Activated CD4-positive, alpha-beta T cell treated with anti-CD3 and anti-CD28 coated beads for 48 hours (primary cell): Measurements from ENCODE around the gene EIF4G2.

Source experiments
- DNase-seq: peaks from one replicate; pipeline ENCODE4 v3.0.0-alpha.2; 2020

The EIF4G2 gene

GRCh38 chr11:10770626-10771254 lies 38.0 kb downstream of the EIF4G2 start:
- peak; percentile 34 for DNase-seq

- no peak for DNase-seq
Measured at GRCh38 chr11:10764412-10764811, 44.3 kb downstream of the EIF4G2 start.

GRCh38 chr11:10763766-10764165 lies 45.0 kb downstream of the EIF4G2 start:
- no peak for DNase-seq

- DNase-seq, result no peak
Measured at GRCh38 chr11:10762913-10763421, 45.8 kb downstream of the EIF4G2 start.

GRCh38 chr11:10762185-10762584 lies 46.5 kb downstream of the EIF4G2 start:
- DNase-seq, result no peak

- no peak for DNase-seq
Measured at GRCh38 chr11:10761085-10761698, 47.5 kb downstream of the EIF4G2 start.

GRCh38 chr11:10758957-10759356 lies 49.8 kb downstream of the EIF4G2 start:
- DNase-seq, result no peak

GRCh38 chr11:10752486-10752885 lies 56.2 kb downstream of the EIF4G2 start:
- DNase-seq, result no peak

GRCh38 chr11:10752061-10752460 lies 56.7 kb downstream of the EIF4G2 start:
- DNase-seq, result no peak

GRCh38 chr11:10751581-10751940 lies 57.2 kb downstream of the EIF4G2 start:
- DNase-seq, result no peak

GRCh38 chr11:10750838-10751580 lies 57.7 kb downstream of the EIF4G2 start, which contains the start of gene CTR9:
CTR9 (plus strand) TSS chr11:10751246; CDS start chr11:10751413, 167 bp downstream.
- DNase-seq, result peak; percentile 96

- no peak for DNase-seq
Measured at GRCh38 chr11:10749476-10749875, 59.2 kb downstream of the EIF4G2 start.

- DNase-seq, result no peak
Measured at GRCh38 chr11:10747733-10748132, 61.0 kb downstream of the EIF4G2 start.
